Activated CD4-positive, alpha-beta T cell treated with anti-CD3 and anti-CD28 coated beads for 36 hours (primary cell): ENCODE results near the gene PLXNB3. TPM values are rescaled to one million over a fixed set of nuclear protein-coding genes. Genes with fewer than 3 reads are reported as not detected.
A peak's percentile ranks its signal among the peaks of the same experiment; 100 is the strongest.

Experiments
- ATAC-seq: fragments of 200-7000 bp; cut with Tn5 transposase; one replicate; pipeline ENCODE4 v1.10.0; 2021; ENCODE audit warnings: mild to moderate bottlenecking, moderate library complexity
- CTCF ChIA-PET: fragments of 350-600 bp; sonication (Branson Sonifier 250); formaldehyde crosslinking; loops from one replicate; lab custom pipeline; 2021; ENCODE audit warnings: antibody characterized with exemption; lab: Charles Lee
- POLR2A ChIA-PET: fragments of 350-600 bp; sonication (Branson Sonifier 250); formaldehyde crosslinking; loops from one replicate; lab custom pipeline; 2021; ENCODE audit warnings: antibody characterized with exemption, inconsistent platforms; lab: Charles Lee
- DNase-seq: peaks from one replicate; pipeline ENCODE4 v3.0.0-alpha.2; 2020
- H3K27ac Mint-ChIP-seq: one replicate; pipeline ENCODE4 v1.8.0; 2021; ENCODE audit warnings: mixed read lengths
- H3K27me3 Mint-ChIP-seq: one replicate; pipeline ENCODE4 v1.8.0; 2021; ENCODE audit warnings: mixed read lengths
- H3K36me3 Mint-ChIP-seq: one replicate; pipeline ENCODE4 v1.8.0; 2021; ENCODE audit warnings: low read depth, mixed read lengths
- H3K4me1 Mint-ChIP-seq: one replicate; pipeline ENCODE4 v1.8.0; 2021; ENCODE audit warnings: mixed read lengths
- H3K4me3 Mint-ChIP-seq: one replicate; pipeline ENCODE4 v1.8.0; 2021; ENCODE audit warnings: mild to moderate bottlenecking, moderate library complexity, mixed read lengths
- H3K9me3 Mint-ChIP-seq: one replicate; pipeline ENCODE4 v1.8.0; 2021; ENCODE audit warnings: low read depth, mixed read lengths
- intact Hi-C, 2 experiments: fragments of 100-400 bp; cut with DNase I in 1 of 2; cut with micrococcal nuclease in 1 of 2; formaldehyde crosslinking; loops; one replicate each; pipeline versions ENCODE4 v1.14.2 to v1.15.1; 2022 to 2024; cut with DNase I, micrococcal nuclease
- total RNA-seq, 2 experiments: library from RNA; stranded (reverse); gene quantifications; one replicate each; pipeline ENCODE4 v1.2.3, GENCODE V29; 2021

Gene PLXNB3
- total RNA-seq = 1 to 10 TPM; 1.6 to 2.4 TPM

- Mint-ChIP-seq H3K4me3 (no peak within 1 kb of the TSS), H3K27ac (no peak within 1 kb of the TSS), H3K4me1 (peaks cover 9% of the 10 kb centered on the region), H3K9me3 (no peaks in the 10 kb centered on the region), H3K27me3 (no peaks in the 10 kb centered on the region), H3K36me3 (no peaks in the 10 kb centered on the region)
- intact Hi-C loops = loop anchor here (1.0 to 5.0 kb wide), 7 partner anchors 30 to 189 kb away; partner anchors contain the start of genes AVPR2 (in 1 of the 2), IDH3G (in 1 of the 2) and SSR4 (in 1 of the 2)
- DNase-seq (peak; percentile 86), ATAC-seq (peak; percentile 87)
- CTCF ChIA-PET = interaction anchor here (0.7 to 1.4 kb wide), 4 partner anchors 165 to 186 kb away, joined by 3 to 8 read pairs (median 4); no protein-coding TSS in a partner anchor
- POLR2A ChIA-PET = no interaction called here
Measured at GRCh38 chrX:153763989-153764755, at the start of gene PLXNB3. PLXNB3 (plus strand) TSS chrX:153764249; CDS start chrX:153765536, 1,287 bp downstream.

DNA sequence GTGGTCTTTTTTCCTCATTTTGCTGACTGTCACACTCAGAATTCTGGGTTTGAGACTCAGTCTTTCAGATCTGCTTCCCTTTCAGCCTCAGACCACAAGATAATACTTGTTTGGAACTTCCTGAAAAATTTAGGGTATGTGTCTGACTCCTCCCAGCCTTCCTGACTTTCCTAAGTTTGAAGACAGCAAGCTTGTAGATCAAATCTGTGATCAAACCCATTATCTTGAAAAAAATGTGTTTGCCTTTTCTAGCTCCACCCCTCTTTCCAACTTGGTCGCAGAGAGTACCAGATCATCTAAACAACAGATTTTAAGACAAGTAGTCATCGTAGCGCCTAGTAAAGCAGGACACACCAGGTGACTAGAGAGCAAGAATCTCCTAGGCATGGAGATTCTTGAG is 49.8 kb upstream of the PLXNB3 start:
- DNase-seq (no peak), ATAC-seq (no peak)
- no peak overlapping the region for H3K27ac Mint-ChIP-seq
- ChIA-PET POLR2A (no interaction called here), CTCF (no interaction called here)
- H3K9me3 Mint-ChIP-seq = no peaks in the 10 kb centered on the region
- H3K27me3 Mint-ChIP-seq = no peaks in the 10 kb centered on the region
- peaks cover 44% of the 10 kb centered on the region for H3K36me3 Mint-ChIP-seq
- peaks cover 4% of the 10 kb centered on the region for H3K4me1 Mint-ChIP-seq
- intact Hi-C loops = no loop called here
- H3K4me3 Mint-ChIP-seq = no peak overlapping the region

DNA sequence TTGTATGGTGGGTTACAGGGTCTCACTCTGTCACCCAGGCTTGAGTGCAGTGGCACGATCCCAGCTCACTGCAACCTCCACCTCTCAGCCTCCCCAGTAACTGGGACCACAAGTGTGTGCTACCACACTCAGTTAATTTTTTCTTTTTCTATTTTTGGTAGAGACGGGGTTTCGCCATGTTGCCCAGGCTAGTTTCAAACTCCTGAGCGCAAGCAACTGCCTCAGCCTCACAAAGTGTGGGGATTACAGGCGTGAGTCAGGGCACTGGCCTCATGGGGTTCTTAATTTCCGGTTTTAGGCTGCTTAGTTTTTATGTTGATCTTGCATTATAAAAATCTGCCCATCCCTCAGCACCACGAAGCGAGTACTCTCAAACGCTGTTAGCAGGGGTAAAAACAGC is 46.6 kb upstream of the PLXNB3 start:
- Mint-ChIP-seq H3K4me1 (peaks cover 10% of the 10 kb centered on the region), H3K36me3 (peaks cover 49% of the 10 kb centered on the region), H3K27ac (no peak overlapping the region), H3K4me3 (no peak overlapping the region), H3K9me3 (no peaks in the 10 kb centered on the region), H3K27me3 (no peaks in the 10 kb centered on the region)
- POLR2A ChIA-PET = no interaction called here
- DNase-seq = no peak
- no peak for ATAC-seq
- CTCF ChIA-PET = no interaction called here
- intact Hi-C loops = no loop called here

DNA sequence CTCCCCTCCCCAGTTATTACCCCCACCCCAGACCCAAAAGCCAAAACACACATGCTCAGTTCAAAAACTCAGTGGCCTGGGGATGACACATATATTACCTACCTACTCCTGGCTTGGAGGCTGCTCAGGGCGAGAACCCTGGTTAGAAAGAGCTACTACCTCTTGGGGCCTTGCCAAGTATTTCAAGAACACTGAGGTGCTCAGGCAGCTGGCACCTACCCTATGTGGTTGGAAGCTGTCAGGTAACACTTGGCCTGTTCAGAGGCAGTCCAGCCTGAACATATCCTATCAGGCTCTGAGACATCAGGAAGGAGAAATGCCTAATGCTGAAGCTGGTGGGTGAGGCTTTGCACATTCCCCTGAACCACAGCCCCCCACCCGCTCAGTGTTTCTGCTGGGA is 44.8 kb upstream of the PLXNB3 start:
- H3K4me1 Mint-ChIP-seq = peaks cover 14% of the 10 kb centered on the region
- no peak overlapping the region for H3K27ac Mint-ChIP-seq
- ChIA-PET CTCF (no interaction called here), POLR2A (no interaction called here)
- H3K27me3 Mint-ChIP-seq = no peaks in the 10 kb centered on the region
- H3K4me3 Mint-ChIP-seq = no peak overlapping the region
- no peak for ATAC-seq
- intact Hi-C loops = no loop called here
- H3K36me3 Mint-ChIP-seq = peaks cover 45% of the 10 kb centered on the region
- H3K9me3 Mint-ChIP-seq = no peaks in the 10 kb centered on the region
- no peak for DNase-seq

DNA sequence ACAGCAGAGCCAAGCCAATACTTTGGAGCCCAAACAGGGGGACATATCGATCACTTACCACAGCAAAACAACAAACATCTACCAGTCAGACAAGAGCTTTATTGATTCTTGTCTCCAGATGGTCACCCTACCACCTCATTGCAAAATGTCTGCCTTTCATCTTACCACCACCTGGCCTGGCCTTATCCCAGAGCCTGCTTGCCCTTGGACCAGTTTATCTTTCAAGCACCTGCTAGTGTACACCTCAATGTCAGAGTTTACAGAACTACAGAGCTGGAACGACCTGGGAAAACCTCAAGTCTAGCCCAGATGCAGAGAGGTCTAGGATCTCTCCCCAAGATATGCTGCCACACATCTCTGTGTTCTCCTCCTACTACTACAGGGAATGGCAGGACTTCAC is 44.3 kb upstream of the PLXNB3 start:
- Mint-ChIP-seq H3K9me3 (no peaks in the 10 kb centered on the region), H3K36me3 (peaks cover 41% of the 10 kb centered on the region), H3K27ac (no peak overlapping the region), H3K4me3 (no peak overlapping the region), H3K27me3 (no peaks in the 10 kb centered on the region), H3K4me1 (peaks cover 14% of the 10 kb centered on the region)
- intact Hi-C loops = loop anchor here (5.0 to 10.0 kb wide), 4 partner anchors 247 to 765 kb away; partner anchors contain the start of genes EMD (in 1 of the 2), FLNA (in 1 of the 2), HAUS7 (in 1 of the 2) and MECP2 (in 1 of the 2)
- ChIA-PET CTCF (no interaction called here), POLR2A (no interaction called here)
- DNase-seq (no peak), ATAC-seq (no peak)

DNA sequence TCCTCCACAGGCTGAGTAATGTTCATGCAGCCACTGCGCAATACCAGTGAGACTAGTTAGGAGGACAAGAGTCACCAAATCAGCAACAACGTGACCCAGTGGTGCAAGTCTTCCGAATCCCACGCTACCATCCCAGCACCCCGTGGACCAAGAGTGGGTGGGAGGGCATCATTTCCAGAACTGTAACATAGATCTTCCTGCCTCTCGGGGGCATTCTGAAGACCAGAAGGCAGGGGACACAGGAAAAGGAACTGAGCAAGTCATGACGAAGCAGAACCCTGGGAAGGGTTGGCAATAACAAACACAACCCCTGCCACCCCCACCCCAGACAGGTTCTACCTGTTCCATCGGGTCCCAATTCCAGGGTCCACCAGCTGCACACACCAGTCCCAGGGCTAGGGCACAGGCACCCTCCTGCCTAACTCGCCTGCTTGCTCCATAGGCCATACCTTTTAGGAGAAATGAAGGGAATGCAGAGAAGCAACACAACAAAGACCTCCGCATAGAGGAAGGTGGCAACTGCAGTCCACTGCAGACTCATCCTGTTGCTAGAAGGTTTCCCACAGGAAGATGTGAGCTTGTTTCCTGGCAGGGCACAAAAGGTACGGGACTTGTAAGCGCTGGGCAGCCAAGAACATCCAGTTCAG is 41.2 kb upstream of the PLXNB3 start:
- intact Hi-C loops = loop anchor here (5.0 to 10.0 kb wide), 4 partner anchors 251 to 762 kb away; partner anchors contain the start of genes EMD (in 1 of the 2), FLNA (in 1 of the 2), HAUS7 (in 1 of the 2) and MECP2 (in 1 of the 2)
- H3K36me3 Mint-ChIP-seq = peaks cover 25% of the 10 kb centered on the region
- peaks cover 24% of the 10 kb centered on the region for H3K4me1 Mint-ChIP-seq
- CTCF ChIA-PET = interaction anchor here (0.7 to 1.4 kb wide), 3 partner anchors 14 to 1076 kb away, joined by 3 to 4 read pairs (median 4); no protein-coding TSS in a partner anchor
- peak overlapping the region; percentile 89 for H3K4me3 Mint-ChIP-seq
- H3K27ac Mint-ChIP-seq = peak overlapping the region; percentile 87
- POLR2A ChIA-PET = no interaction called here
- no peaks in the 10 kb centered on the region for H3K27me3 Mint-ChIP-seq
- DNase-seq = no peak
- no peak for ATAC-seq
- H3K9me3 Mint-ChIP-seq = no peaks in the 10 kb centered on the region

DNA sequence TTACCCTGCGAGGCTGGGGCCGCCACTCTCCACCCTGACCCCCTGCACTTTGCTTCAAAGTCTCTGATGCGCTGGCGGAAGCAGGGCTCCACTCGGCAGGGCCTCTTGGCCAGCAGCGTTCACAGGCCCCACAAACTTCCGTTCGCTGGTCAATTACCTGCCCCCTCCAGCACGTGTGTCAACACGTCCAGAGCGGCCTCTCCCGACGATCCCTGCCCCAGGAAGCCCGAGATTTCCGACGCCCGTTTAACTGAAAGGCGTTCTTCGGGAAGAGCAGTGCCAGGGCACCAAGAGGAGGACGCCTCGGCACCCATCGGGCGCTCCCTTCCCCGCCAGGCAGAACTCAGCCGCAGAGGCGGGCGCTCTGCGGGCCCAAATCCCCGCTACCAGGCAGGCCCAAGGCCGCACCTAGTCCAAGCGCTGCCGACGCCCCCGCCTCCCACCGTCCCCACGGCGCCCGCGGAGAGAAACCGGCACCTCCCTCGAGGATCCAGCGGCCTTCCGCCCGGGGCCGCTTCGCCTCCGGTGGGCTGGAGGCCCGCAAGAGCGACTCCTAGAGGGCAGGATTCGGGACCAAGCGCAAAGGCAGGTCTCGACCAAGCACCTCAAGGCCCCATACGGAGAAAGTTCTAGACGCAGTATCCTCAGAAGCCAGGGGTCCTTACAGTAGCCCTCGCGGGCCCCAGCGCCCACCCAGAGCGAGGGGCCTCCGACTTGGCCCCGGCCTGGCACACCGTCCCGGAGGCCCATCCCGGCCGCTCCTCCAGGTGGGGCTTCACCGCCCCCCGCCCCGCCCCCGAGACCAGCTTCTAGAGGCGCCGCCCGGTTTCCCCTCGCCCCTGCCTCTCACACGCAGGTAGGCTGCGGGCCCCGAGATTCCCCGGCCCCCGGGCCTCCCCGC is 40.4 kb upstream of the PLXNB3 start:
- intact Hi-C loops = loop anchor here (1.0 to 10.0 kb wide), 12 partner anchors 71 to 824 kb away; partner anchors contain the start of genes HAUS7 (in 2 of the 2), IDH3G (in 2 of the 2), SSR4 (in 2 of the 2) and CCNQ (in 1 of the 2)
- DNase-seq (peak; percentile 71), ATAC-seq (peak; percentile 20)
- Mint-ChIP-seq H3K36me3 (peaks cover 24% of the 10 kb centered on the region), H3K9me3 (no peaks in the 10 kb centered on the region), H3K27me3 (no peaks in the 10 kb centered on the region), H3K27ac (peak overlapping the region; percentile 87), H3K4me3 (peak overlapping the region; percentile 89), H3K4me1 (peaks cover 23% of the 10 kb centered on the region)
- ChIA-PET CTCF (interaction anchor here (0.6 to 1.4 kb wide), 3 partner anchors 15 to 1075 kb away, joined by 3 to 4 read pairs (median 3); no protein-coding TSS in a partner anchor), POLR2A (no interaction called here)

- peaks cover 20% of the 10 kb centered on the region for H3K4me1 Mint-ChIP-seq
- peak within 1 kb of the TSS; percentile 89 for H3K4me3 Mint-ChIP-seq
- H3K36me3 Mint-ChIP-seq = peaks cover 16% of the 10 kb centered on the region
- CTCF ChIA-PET = interaction anchor here (0.6 kb wide), 1 partner anchor 209 kb away, joined by 3 read pairs; no protein-coding TSS in a partner anchor
- POLR2A ChIA-PET = no interaction called here
- peak within 1 kb of the TSS; percentile 87 for H3K27ac Mint-ChIP-seq
- DNase-seq (peak; percentile 93), ATAC-seq (peak; percentile 84)
- intact Hi-C loops = loop anchor here (1.0 to 10.0 kb wide), 12 partner anchors 70 to 823 kb away; partner anchors contain the start of genes HAUS7 (in 2 of the 2), IDH3G (in 2 of the 2), SSR4 (in 2 of the 2) and CCNQ (in 1 of the 2)
- no peaks in the 10 kb centered on the region for H3K9me3 Mint-ChIP-seq
- no peaks in the 10 kb centered on the region for H3K27me3 Mint-ChIP-seq
Measured at GRCh38 chrX:153724252-153725038, 39.6 kb upstream of the PLXNB3 start, which contains the start of the genes ABCD1 and BCAP31. ABCD1 (plus strand) TSS chrX:153724856; CDS start chrX:153725267, 411 bp downstream. BCAP31 (minus strand) TSS chrX:153724387; CDS start chrX:153723244, 1,143 bp downstream.

DNA sequence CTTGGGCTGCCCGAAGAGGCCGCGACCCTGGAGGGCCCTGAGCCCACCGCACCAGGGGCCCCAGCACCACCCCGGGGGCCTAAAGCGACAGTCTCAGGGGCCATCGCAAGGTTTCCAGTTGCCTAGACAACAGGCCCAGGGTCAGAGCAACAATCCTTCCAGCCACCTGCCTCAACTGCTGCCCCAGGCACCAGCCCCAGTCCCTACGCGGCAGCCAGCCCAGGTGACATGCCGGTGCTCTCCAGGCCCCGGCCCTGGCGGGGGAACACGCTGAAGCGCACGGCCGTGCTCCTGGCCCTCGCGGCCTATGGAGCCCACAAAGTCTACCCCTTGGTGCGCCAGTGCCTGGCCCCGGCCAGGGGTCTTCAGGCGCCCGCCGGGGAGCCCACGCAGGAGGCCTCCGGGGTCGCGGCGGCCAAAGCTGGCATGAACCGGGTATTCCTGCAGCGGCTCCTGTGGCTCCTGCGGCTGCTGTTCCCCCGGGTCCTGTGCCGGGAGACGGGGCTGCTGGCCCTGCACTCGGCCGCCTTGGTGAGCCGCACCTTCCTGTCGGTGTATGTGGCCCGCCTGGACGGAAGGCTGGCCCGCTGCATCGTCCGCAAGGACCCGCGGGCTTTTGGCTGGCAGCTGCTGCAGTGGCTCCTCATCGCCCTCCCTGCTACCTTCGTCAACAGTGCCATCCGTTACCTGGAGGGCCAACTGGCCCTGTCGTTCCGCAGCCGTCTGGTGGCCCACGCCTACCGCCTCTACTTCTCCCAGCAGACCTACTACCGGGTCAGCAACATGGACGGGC is 38.8 kb upstream of the PLXNB3 start:
- Mint-ChIP-seq H3K9me3 (no peaks in the 10 kb centered on the region), H3K36me3 (peaks cover 11% of the 10 kb centered on the region), H3K27me3 (no peaks in the 10 kb centered on the region), H3K4me3 (peak overlapping the region; percentile 64), H3K27ac (no peak overlapping the region), H3K4me1 (peaks cover 20% of the 10 kb centered on the region)
- ChIA-PET POLR2A (no interaction called here), CTCF (no interaction called here)
- DNase-seq = peak; percentile 49
- intact Hi-C loops = loop anchor here in 1 of 2 experiments (10.0 kb wide), 3 partner anchors 370 to 760 kb away; partner anchors contain the start of genes EMD, FLNA, MECP2 and UBL4A
- no peak for ATAC-seq
